Hematopoietic multipotent progenitor cell (in vitro differentiated cells): ENCODE data around the gene ANO3. TPM values are rescaled to one million over a fixed set of nuclear protein-coding genes. Genes with fewer than 3 reads are reported as not detected.

Source experiments
- DNase-seq, 3 donors: peaks; one replicate each; pipeline ENCODE4 v3.0.0-alpha.2; 2011 to 2015; ENCODE audit warnings: low read depth in 2 of 3, low spot score in 2 of 3
- total RNA-seq: library from RNA; depleted of rRNA; stranded (reverse); fragments of >200 nt; gene quantifications from one replicate; pipeline ENCODE4 v1.2.3, GENCODE V29; 2012

The ANO3 gene
- total RNA-seq, 1 donor, result under 0.01 TPM

DNA sequence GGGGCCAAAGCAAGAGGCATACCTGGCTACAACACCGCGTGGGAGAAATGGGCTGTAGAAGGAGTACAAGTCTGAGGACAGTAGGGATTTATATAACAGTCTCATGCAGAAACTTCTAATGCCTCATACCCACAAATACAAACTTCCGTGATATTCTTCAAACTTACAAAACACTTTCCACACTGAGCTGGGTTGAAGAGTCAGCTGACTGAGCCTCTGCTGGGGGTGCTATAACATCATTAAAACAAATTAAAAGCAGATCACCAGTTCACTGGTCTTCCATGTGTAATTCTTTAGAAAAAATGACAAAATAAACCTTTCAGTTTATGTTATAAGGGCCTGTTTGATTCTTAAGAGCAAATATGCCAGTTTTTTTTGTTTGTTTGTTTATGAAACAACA is 148.1 kb downstream of the ANO3 start:
- no peak for DNase-seq

DNA sequence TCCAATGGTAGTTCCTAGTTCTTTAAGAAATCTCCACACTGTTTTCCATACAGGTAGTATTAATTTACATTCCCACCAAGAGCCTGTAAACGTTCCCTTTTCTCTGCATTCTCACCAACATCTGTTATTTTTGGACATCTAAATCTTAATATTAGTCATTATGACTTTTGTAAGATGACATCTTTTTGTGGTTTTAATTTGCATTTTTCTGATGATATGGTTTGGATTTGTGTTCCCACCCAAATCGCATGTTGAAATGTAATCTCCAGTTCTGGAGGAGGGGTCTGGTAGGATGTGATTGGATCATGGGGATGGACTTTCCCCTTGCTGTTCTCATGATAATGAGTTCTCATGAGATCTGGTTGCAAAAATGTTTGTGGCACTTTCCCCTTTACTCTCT is 151.2 kb downstream of the ANO3 start:
- DNase-seq, result no peak

DNA sequence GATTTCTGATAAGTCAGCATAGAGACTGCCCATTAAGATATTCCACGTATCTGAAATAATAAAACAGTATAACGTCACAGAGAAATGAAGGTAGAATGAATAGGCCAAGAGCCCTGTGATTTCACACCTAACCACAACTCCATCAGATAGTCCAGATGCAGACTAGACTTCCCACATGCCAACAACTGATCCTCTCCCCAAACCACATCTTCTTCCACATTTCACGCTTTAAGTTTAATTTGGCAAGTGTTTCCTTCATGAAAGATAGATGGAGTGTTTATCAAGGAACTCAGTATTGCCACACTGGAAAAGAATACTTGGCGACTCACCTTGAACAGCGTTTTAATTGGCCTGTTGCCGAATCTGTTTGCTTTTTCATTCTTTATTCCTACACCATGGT is 158.6 kb downstream of the ANO3 start:
- no peak for DNase-seq

DNA sequence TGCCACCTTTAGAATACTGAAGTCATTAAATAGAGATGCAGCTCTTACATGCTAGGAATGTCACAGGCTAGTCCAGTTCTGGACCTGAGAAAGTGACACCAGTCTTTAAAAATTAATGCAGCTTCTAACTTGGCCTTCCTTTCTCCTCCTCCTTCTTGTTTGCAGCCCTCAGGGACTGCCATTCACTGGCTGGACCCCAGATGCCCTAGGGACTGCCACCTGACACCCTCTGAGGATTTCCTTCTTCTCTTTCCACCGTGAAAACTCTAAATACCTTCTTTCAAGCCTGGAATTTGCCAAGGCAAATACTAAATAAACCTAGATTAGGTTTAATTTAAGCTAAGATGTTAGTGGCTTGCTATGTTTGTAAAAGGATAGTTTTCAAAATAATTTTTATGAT is 161.7 kb downstream of the ANO3 start:
- DNase-seq, result no peak

DNA sequence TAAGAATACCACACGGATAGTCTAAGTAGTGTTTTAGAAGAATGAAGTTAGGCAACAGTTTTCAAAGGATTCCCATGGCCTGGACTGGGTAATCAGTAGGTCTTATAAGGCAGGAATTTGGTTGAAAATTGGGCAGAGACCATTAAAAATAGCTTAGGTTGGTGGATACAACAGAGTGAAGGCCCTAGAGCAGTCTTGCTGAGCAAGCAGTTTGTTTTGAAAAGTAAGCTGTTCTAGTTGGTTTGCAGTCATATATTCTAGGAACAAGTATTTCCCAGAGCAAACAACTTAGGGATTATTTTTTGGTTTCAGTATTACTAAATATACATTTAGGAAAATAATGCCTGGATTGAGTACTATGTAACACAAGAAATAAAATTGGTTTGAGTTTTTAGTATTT is 175.3 kb downstream of the ANO3 start:
- no peak for DNase-seq

DNA sequence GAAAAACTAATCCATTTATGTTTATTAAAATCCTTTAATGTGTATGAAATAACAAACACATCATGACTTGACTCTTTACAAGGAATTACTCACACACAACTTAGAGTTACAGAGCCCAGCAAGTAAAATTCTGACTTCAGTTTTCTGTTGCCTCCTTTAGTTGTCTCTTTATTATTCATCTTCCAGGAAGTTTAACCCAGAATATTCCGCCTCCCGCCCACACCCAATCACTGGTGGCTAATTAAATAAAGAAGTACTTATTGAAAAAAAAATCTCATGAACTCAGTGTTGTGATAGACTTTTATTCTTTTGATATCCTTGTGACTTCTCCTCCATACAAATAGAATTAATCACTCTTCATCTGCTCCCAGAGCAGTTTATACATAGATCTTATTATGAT is 178.2 kb downstream of the ANO3 start:
- no peak for DNase-seq

DNA sequence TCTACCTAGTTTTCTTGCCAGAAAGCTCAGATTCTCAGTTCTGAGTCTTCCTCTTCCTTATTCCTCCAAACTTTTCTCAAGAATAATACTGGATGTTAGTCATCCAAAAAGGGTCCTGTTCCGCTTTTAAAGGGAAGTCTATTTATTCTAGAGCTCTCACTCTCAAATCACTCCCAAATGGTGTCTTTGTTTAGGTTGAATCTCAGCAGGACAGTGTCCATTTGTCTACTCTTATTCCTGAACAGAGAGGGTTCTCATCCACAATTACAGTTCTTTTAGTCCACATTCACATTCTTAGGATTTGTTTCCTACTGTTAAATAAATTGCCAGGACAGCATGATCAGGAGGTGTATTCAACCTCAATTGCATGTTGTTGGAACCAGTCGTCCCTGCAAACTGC is 178.8 kb downstream of the ANO3 start:
- no peak for DNase-seq

DNA sequence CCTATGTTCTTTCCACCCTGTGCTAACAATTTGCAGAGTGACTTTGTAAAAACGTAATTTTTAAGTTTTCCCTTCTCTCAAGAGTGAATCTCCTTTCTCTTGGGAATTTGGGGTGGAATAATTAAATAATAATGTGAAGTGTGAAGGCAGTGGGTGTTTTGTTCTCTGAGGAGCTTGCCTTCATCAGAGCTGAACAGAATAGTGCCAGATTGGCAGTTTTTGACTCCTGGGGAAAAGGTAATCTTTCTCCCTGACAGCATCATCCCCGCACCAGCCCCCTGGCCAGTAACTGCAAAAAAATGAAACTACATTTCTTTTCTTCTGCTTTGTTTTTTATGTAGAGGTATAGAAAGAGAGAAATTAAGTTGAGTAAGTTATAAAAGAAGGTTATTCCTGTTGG is 180.3 kb downstream of the ANO3 start:
- no peak for DNase-seq

DNA sequence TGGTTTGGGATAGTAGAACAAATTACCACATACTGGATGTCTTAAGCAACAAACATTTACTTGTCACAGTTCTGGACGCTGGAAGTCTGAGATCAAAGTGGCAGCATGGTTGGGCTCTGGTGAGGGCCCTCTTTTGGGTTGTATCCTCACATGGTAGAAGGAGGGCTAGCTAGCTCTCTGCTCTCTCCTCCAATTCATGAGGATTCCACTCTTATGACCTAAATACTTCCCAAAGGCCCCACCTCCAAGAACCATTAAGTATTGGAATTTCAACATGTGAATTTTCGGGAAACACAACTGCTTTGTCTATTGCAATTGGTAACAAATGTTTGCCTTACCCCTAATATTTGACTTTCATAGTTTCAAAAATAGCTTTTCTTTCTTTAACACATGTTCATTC is 187.5 kb downstream of the ANO3 start:
- no peak for DNase-seq

DNA sequence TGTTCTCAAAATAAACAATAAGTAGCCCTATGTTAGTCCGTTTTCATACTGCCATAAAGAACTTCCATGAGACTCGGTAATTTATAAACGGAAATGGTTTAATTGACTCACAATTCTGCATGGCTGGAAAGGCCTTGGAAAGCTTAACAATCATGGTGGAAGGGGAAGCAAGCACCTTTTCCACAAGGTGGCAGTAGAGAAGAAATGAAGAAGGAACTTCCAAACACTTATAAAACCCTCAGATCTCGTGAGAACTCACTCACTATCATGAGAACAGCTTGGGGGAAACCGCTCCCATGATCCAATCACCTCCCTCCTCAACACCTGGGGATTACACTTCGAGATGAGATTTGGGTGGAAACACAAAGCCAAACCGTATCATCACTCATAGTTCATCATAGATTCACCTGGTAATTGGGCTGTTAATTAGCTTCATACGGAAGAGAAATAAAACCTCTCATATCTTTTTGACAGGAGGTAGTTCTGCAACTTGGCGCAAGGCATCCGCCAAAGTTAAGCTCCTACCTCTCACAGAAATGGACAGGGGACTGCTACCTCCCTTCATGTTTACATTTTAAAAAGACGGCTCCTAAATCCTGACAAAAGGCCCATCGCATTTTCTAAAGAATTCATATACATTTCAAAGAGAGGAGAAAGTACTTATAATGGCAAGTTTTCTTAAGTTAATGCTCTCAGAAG is 191.1 kb downstream of the ANO3 start:
- no peak for DNase-seq

DNA sequence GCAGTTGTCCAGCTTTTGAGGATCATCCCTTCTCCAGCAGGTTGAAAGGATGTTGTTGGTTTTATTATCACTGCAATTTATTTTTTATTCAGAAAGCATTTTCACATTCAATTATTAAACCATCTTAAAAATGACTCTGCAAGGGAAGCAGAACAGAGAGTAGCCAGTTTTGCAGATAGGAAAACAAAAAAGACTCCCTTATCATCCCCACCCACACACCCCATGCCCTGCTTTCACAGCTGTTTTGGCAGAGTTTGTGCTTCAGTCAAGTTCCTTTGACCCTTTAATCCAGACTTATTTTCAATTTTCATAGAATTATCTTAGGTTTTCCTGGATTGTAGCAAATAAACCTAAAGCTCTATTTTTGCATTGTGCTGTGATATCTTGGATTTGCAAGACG is 195.8 kb downstream of the ANO3 start:
- no peak for DNase-seq

DNA sequence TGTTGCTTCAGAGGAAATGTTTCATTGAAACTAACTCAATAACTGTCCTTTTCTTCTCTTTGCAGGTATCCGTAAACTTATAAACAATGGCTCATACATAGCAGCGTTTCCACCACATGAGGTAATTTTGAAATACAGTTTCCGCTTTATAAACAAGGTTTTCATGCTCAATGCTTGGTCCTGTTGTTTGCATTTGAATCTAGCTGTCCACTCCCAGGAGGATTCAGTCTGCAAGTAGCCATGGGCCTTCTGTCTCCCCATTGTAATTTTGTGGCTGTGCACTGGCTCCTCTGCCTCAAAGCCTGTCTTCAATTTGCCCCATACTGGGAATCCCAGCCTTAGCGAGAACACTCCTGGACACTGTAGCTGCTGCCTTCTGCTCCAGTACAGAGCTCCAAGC is 205.4 kb downstream of the ANO3 start:
- no peak for DNase-seq

DNA sequence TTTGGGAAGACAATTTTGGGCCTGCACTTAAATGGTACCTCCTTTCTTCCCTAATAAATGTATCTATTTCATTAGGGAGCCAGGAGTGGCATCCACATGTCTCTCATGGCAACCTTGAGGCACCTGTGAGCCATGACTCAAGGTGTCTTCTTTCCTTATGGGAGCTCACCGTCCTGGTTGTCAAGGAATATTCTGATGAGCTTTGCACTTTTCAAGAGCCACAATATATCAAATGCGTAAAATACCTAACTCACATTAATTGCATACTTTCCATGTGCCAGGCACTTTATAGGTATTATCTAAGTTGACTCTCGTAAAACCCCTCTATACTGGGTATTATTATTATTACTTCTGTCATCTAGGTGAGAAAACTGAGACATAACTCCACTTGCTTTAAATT is 207.6 kb downstream of the ANO3 start:
- DNase-seq, result no peak

DNA sequence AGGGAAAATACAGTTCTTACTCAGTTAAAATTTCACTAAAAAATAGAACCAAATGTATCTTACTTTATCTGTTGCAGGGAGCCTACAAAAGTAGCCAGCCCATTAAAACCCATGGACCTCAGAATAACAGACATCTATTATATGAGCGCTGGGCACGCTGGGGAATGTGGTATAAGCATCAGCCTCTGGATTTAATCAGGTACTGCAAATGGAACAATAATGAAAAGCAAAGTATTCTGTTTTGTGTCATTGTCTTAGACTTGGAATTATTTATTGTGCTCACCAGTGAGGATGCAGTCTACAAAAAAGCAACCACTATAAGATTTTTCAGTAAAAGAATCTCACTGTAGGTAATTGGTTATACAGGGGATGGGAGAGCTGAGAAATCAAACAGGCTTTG is 209.9 kb downstream of the ANO3 start:
- no peak for DNase-seq

DNA sequence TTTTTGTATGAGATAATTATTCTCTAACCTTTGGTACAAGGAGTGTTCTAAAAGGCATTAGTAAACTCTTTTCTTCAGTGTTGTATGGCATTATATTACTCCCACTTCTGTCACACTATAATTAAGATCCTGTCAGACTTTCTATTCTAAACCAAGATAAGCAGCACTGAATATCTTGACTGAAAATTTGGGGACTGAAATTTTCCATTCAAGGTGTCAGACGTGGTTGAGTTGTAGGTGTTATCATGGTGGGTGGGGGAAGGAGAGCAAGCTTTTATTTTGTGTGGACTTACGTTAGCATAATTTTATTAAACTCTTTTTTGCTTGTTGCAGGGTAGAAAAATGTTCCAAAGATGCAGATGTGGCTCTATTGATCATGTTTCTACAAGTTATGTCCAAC is 217.2 kb downstream of the ANO3 start:
- no peak for DNase-seq

DNA sequence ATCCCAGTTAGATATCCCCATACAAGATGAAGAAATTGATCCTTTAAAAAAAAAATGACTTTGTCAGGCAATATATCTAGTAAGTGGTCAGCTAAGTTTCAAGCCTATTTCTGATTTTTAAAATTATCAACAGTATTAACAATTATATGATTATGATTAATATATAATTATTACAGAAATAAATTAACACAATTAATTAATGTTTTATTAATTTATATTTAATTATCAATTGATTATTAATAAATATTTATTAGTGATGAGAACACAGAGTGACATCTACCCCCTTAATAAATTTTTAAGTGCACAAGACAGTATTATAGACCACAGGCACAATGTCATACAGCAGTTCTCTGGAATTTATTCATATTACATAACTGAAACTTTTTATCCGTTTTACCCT is 218.1 kb downstream of the ANO3 start:
- no peak for DNase-seq

DNA sequence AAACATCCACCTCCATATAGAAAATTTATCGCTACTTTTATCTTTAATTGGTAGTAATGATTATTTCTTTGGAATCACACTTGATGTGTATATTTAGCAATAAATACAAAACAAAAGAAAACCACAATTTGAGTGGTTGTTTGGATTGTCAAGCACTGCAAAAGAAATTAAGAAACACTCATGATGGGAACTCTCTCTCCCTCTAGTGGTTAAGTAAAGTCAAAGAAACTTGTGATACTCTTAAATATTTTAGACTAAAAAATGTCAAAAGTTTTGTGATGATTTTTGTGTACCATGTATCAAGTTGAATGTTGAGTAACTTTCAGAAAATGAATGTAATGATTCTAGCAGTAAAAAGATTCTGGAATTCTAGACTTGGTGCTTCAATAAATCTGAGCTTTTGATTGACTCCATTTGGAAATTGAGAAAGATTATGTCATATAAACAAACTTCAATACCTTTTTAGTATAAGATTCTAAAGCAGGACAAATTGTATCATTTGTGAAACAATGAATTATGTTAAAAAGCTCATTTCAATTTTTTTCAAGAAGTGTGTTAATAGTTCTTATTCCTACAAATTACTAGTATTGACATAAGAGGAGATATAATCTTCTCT is 219.4 kb downstream of the ANO3 start:
- DNase-seq, result no peak

DNA sequence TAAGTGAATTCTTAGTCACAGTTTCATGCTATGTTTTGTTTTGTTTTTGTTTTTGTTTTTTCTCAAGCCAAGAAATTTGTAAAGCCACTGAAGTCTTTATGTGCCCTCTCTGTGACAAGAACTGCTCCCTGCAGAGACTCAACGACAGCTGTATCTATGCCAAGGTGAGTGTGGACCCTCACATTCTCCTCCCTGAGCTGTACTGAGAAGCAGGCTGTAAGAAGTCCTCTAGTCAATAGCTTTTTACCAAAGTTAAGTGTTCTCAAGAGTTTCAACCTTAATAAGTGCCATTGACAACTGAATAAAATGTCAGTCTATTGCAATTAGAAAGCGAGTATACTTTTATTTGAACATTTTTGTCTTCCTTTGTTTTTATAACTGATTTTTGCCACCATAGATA is 221.3 kb downstream of the ANO3 start:
- DNase-seq, result no peak

DNA sequence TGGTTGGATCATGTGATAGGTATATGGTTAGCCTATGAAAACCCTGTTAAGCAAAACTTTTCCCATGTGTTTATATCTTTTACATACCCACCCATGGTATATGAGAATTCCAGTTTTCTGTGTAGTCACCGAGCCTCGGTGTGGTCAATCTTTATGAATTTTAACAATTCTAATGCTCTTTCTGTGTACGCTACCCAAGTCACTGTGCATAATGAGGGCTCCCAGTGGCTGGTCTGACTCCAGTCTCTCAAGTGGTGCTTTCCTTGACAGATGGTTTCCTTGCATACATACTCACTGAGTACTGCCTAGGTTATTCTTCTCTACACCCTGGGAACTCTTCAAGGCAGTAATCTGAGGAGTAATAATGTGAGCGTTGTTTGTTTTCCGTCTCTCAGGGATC is 222.5 kb downstream of the ANO3 start:
- no peak for DNase-seq

DNA sequence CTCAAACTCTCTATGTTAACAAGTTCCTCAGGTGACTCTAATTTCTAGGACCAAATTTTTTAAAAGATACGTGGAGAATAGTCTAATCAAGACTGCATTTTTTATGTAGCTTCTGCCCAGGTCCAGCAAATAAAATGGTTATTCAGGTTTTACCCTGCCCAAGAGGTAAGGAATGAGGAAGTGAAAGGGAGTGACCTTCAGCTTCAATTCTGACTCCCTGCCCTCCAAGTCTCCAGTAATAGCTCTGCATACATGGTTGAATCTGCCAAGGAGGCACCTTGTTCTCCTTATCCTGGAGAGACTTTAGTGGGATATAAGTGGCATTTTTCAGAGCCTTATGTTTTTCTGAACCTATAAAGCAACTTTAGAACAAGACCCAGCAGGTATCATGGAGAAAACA is 224.7 kb downstream of the ANO3 start:
- no peak for DNase-seq

DNA sequence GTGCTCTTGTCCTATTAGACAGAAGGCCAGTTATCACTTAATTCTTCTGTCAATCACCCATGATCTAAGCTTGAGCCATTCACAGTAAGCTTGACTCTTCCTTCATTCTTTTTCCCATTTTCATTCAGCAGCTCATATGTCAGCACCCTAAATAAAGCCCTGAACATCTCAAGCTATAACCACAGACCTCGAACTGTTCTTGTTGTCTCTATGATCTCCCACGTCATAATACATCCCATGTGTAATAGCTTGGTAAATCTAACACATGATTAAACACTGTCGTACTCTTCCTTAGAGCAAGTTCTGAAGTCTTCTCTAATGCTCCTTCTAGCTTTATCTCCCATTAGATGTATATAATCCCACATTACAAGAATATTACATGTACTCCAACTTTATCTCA is 225.7 kb downstream of the ANO3 start:
- DNase-seq, result no peak

DNA sequence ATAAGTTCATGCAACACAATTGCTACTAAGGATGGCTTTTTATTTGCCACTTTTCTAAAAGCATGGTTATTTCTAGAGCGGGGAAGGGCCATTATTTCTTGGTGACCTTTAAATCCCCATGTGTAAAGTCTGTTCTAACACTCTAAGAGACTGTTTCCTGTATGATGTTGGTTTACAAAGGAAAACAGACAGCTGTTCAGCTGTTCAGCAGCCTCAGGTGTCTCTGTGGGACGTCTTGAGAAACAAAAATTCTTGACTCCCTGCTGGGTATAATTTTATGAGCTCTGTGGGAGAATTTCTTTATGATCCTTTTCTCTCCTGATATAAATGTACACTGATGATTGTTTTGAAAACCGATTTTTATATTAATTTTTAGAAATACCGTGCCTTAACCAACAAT is 226.3 kb downstream of the ANO3 start:
- no peak for DNase-seq

DNA sequence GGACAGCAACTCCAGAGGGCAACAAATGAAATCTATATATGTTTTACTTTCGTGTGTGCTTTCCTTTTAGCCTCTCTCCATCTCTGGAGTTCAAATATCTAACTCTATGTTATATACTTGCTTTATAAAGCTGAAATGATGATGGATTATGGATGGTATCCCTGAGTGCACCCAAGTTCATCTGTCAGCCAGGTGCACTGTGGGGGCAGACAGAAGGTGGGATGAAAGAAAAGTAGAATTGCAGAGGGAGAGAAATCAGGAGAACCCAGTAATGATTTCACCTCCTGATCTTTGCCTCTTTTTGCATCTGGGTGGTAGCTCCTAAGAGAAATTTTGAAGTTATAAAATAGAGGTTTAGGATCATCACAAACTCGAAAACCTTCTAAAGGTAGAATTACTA is 237.7 kb downstream of the ANO3 start:
- no peak for DNase-seq
